Calu3 (cell line): ENCODE measurements around the gene OR4N2. TPM values are rescaled to one million over a fixed set of nuclear protein-coding genes. Genes with fewer than 3 reads are reported as not detected.
"Not testable (repeated sequence)": the region's sequence is repeated elsewhere in the genome, so short reads cannot be mapped to it uniquely, and the experiment has no call there.

Experiments used
- BruUV-seq: library from RNA; stranded (reverse); fragments of 400-500 nt; replicated peaks from 2 replicates; lab custom pipeline; 2021; lab: Mats Ljungman, UMichigan
- CTCF ChIA-PET: fragments of 300-600 bp; sonication (Branson Sonifier 250); formaldehyde crosslinking; loops from one replicate; lab custom pipeline; 2022; ENCODE audit warnings: antibody characterized with exemption; lab: Charles Lee
- DNase-seq: peaks from one replicate; pipeline ENCODE4 v3.0.0; 2022
- H3K27ac Mint-ChIP-seq: one replicate; pipeline ENCODE4 v1.8.0; 2022; ENCODE audit warnings: mixed read lengths; ENCODE audit not compliant: unreplicated experiment
- H3K27me3 Mint-ChIP-seq: one replicate; pipeline ENCODE4 v1.8.0; 2022; ENCODE audit warnings: mixed read lengths; ENCODE audit not compliant: unreplicated experiment
- H3K36me3 Mint-ChIP-seq: one replicate; pipeline ENCODE4 v1.8.0; 2022; ENCODE audit warnings: mild to moderate bottlenecking, moderate library complexity, mixed read lengths; ENCODE audit not compliant: insufficient read depth, unreplicated experiment
- H3K4me1 Mint-ChIP-seq: one replicate; pipeline ENCODE4 v1.8.0; 2022; ENCODE audit warnings: mild to moderate bottlenecking, low read depth, mixed read lengths; ENCODE audit not compliant: unreplicated experiment
- H3K4me3 Mint-ChIP-seq: one replicate; pipeline ENCODE4 v1.8.0; 2022; ENCODE audit warnings: mild to moderate bottlenecking, low read depth, moderate library complexity, mixed read lengths; ENCODE audit not compliant: unreplicated experiment
- H3K9me3 Mint-ChIP-seq: one replicate; pipeline ENCODE4 v1.8.0; 2022; ENCODE audit warnings: low read depth, mixed read lengths; ENCODE audit not compliant: unreplicated experiment
- CTCF ChIP-seq: fragments of 200-600 bp; IDR thresholded peaks from one replicate; pipeline ENCODE4 v1.8.0; 2022; ENCODE audit warnings: antibody characterized with exemption; ENCODE audit not compliant: unreplicated experiment
- intact Hi-C: fragments of 100-400 bp; cut with micrococcal nuclease; formaldehyde crosslinking; loops from one replicate; pipeline ENCODE4 v1.10.0; 2022; ENCODE audit not compliant: unreplicated experiment
- total RNA-seq: library from RNA; stranded (reverse); gene quantifications from 2 replicates; pipeline ENCODE4 v1.2.3, GENCODE V29; 2022

The OR4N2 gene
- total RNA-seq, 1 experiment from 2014 or later, result not detected

GRCh38 chr14:19838433-19838832 is 34.9 kb downstream of the OR4N2 start:
- intact Hi-C loops, result no loop called here
- no TSS peak for BruUV-seq
- Mint-ChIP-seq H3K9me3 (peaks cover 5% of the 10 kb centered on the region), H3K4me3 (no peak overlapping the region), H3K4me1 (no peaks in the 10 kb centered on the region), H3K36me3 (no peaks in the 10 kb centered on the region), H3K27ac (no peak overlapping the region), H3K27me3 (no peaks in the 10 kb centered on the region)
- DNase-seq, result no peak
- no peak for TF ChIP-seq CTCF
- CTCF ChIA-PET, result no interaction called here

- no peak for TF ChIP-seq CTCF
- Mint-ChIP-seq H3K4me3 (no peak overlapping the region), H3K4me1 (no peaks in the 10 kb centered on the region), H3K27me3 (no peaks in the 10 kb centered on the region), H3K27ac (no peak overlapping the region), H3K36me3 (no peaks in the 10 kb centered on the region), H3K9me3 (peaks cover 9% of the 10 kb centered on the region)
- no TSS peak for BruUV-seq
- DNase-seq, result no peak
- intact Hi-C loops, result no loop called here
- CTCF ChIA-PET, result no interaction called here
These were observed 47.8 kb downstream of the OR4N2 start for GRCh38 chr14:19851365-19851764.

- H3K9me3 Mint-ChIP-seq, H3K4me1 Mint-ChIP-seq, BruUV-seq, H3K36me3 Mint-ChIP-seq, CTCF ChIA-PET, H3K27me3 Mint-ChIP-seq, H3K4me3 Mint-ChIP-seq, H3K27ac Mint-ChIP-seq, intact Hi-C loops, DNase-seq: not testable (repeated sequence)
These were observed 62.6 kb downstream of the OR4N2 start for GRCh38 chr14:19866061-19866669.

- no peak for TF ChIP-seq CTCF
- no peak overlapping the region for H3K27ac Mint-ChIP-seq
- H3K4me3 Mint-ChIP-seq, result no peak overlapping the region
- intact Hi-C loops, result no loop called here
- H3K27me3 Mint-ChIP-seq, result no peaks in the 10 kb centered on the region
- DNase-seq, result no peak
- BruUV-seq, result no TSS peak
- H3K9me3 Mint-ChIP-seq, result no peaks in the 10 kb centered on the region
- no peaks in the 10 kb centered on the region for H3K4me1 Mint-ChIP-seq
- no peaks in the 10 kb centered on the region for H3K36me3 Mint-ChIP-seq
- CTCF ChIA-PET, result no interaction called here
These were observed 69.6 kb downstream of the OR4N2 start for GRCh38 chr14:19873178-19873577.

GRCh38 chr14:19874842-19875241 is 71.3 kb downstream of the OR4N2 start, which contains the start of gene OR4K2:
TSS of gene OR4K2 (plus strand) at chr14:19875142. CDS start at chr14:19876268, 1,126 bp downstream.
- peaks cover 2% of the 10 kb centered on the region for H3K9me3 Mint-ChIP-seq
- intact Hi-C loops, result loop anchor here (5.0 kb wide), 1 partner anchor 372 kb away; no protein-coding TSS in a partner anchor

More at GRCh38 chr14:19874842-19875241, 71.3 kb downstream of the OR4N2 start, which contains the start of gene OR4K2:
- Mint-ChIP-seq H3K27ac (no peak within 1 kb of the TSS), H3K27me3 (no peaks in the 10 kb centered on the region), H3K36me3 (no peaks in the 10 kb centered on the region), H3K4me1 (no peaks in the 10 kb centered on the region), H3K4me3 (no peak within 1 kb of the TSS)
- no peak for DNase-seq
- no peak for TF ChIP-seq CTCF
- CTCF ChIA-PET, result no interaction called here
- no TSS peak for BruUV-seq
